ENCODE data around the gene RNF208.

RNF208 gene

DNA sequence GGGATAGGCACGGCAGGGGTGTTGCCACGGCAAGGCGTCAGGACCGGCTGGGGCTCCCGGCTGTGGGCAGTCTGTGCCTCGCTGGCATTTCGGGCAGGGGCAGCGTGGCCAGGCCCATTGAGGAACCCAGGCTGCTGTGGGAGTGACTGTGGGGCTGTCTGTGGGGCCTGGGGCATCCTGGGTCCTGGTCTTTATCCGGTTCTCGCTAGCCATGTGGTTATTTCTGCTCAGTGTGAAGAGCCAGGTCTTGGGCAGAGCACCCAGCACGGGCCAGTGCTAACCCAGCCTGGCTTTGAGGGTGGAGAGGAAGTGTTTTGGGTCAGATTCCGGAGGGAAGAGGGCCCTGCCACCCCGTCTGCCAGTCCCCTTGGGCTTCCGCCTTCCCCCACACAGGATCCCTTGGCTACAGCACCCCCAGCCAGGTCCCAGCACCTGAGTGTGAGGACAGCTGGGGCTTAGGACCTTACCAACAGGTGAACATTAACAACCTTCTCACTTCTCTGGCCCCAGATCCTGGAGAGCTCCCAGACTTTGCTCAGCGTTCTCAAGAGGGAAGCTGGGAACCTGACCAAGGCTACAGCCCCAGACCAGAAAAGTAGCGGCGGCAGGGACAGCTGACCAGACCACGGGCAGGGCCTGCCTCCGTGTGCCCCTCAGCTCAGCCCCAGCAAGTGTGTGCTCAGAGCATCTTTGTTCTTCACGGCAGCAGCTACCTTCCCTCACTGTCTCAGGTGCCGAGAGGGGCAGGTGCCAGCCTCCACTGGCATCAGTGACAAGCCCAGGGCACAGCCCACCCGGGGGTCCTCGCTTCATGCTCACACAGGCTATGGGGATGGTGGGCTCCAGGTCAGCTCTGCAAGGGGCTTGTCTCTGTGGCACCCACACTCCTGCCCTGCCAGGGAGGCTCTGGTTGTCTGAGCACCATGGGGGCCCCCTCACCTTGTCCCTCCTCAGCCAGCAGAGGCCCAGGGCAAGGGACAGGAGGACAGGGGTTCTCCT is 32.4 kb downstream of the RNF208 start:
- DNase-seq = no peak

DNA sequence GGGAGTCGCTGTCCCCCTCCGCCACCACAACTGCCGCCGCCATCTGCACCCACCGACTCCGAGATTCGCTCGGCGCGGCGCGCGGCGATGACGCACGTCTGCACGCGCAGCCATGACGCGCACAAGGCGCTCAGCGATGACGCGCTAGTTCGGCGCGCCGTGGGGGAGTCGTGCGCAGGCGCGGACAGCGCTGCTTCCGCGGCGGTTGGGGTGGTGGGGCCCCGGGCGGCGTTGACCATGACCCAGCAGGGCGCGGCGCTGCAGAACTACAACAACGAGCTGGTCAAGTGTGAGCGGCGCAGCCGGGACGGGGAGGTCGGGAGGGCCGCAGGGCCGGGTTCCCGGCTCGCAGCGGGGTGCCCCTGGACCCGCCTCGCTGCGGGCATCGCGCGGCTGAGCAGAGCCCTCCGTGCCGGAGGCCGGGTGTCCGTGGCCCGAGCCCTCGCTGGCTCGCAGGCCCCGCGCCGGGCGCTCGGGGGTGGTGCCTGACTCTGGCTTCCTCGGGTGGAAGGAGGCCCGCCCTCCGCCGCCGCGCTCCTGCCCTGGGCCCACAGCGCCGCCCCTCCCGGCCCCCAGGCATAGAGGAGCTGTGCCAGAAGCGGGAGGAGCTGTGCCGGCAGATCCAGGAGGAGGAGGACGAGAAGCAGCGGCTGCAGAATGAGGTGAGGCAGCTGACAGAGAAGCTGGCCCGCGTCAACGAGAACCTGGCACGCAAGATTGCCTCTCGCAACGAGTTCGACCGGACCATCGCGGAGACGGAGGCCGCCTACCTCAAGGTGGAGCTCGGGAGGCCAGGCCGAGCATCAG is 33.3 kb downstream of the RNF208 start, which contains the start of the genes ANAPC2 and SSNA1:
TSS of gene ANAPC2 (minus strand) at position 71 of the 807 bp plus-strand sequence. CDS start at position 43, 28 bp downstream.
TSS of gene SSNA1 (plus strand) at position 187 of the 807 bp plus-strand sequence. CDS start at position 238, 51 bp downstream.
- DNase-seq = peak; percentile 94 to 96

DNA sequence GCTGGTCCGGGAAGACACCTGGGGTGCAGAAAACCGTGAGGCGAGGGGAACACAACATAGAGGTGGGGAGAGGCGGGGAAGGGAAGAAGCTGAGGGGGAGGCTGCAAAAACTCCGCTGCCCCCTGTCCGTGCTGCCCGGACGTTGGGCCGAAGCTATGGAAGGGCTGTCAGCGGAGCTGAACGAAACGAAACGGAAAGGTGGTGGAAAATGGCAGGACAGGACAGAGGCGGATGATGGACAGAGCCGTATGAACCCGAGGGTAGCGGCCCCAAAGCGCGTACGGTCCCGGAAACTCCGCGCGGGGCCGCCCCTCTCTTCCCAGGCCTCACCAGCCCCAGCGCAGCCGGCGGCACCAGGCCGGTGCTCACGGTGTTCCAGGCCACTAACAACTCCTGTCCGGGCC is 34.0 kb downstream of the RNF208 start:
- no peak for DNase-seq

DNA sequence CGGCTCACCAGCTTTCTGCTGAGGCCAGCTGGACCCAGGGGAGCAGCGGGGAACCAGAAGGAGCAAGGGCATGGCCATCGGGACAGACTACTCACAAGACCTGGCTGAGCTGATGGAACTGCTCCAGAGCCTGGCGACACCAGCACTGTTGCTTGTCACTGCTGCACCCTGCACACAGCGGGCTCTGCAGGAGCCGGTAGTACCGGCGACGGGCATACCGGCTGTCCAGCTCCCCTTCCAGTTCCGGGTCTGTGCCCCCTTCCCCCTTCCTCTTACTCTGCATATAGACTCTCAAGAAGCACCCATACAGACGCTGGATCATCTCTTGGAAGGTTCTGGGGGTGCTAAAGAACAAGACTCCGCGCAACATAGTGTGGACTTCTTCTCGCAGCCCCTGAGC is 34.7 kb downstream of the RNF208 start:
- no peak for DNase-seq

DNA sequence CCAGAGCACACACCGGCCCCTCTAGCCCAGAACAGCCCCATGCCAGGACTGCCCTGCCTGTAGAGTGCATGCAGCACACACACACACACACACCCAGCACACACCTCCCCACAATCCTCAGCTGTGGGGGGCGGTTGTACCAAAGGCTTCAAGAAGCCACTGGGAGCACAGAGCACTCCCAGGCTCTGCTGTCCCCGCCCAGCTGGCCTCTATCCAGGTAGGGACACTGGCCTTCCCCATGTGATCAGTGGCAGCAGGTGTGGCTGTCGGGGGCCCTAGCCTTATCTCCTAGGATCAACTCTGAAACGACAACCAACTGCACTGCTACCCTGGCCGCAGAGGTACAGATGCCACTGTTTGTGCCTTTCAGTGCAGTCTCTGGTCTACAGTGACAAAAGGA is 35.7 kb downstream of the RNF208 start:
- no peak for DNase-seq

DNA sequence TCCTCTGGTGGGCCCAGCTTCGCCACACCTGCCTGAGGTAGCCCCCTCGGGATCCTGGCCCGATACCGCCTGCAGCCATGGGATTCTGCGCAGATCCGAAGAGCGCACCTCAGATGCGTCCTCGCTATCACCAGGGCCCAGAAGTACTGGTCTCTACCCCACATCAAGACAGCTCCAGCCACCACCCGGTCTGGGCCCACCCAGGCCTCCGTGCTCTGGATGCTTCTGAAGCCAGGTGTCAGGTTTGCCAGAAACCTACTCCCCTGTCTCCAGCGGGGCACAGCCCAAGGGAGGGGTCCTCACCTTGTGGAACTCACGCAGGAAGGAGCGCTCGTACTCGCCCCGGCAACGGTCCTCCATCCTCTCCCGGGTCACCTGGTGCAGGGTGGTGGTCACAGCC is 36.1 kb downstream of the RNF208 start:
- no peak for DNase-seq

DNA sequence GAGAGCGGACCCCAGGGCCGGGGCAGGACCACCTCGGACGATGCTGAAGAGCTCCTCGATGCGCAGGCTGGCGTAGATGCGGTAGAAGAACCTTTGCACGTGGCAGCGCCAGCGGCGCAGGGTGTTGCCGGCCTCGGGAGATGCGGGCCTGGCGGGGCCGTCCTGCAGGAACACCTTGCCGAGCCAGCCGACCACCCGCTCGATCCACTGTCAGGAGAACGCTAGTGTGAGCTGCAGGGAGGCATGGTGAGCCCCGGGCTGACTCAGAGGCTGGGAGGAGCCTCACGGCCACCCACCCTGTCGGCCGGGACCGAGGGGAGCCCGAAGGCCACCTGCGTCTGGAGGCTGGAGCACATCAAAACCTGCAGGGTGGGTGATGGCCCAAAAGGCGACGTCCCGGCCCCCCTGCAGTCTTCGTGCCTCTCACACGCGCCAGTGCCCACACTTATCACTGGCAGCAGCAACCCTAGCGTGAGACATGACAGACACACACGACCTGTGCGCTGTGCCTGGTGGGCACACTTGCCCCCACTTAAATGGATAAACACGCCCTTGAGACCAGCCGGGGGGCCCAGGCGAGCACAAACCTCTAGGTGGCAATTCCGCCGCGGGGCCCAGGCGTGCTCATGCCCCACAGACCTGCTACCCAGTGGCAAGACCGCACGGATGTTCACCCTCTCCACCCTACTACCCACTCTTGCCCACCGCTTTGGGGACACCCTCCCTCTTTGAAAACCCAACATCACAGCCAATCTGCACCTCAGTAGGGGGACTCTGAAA is 37.0 kb downstream of the RNF208 start:
- no peak for DNase-seq

DNA sequence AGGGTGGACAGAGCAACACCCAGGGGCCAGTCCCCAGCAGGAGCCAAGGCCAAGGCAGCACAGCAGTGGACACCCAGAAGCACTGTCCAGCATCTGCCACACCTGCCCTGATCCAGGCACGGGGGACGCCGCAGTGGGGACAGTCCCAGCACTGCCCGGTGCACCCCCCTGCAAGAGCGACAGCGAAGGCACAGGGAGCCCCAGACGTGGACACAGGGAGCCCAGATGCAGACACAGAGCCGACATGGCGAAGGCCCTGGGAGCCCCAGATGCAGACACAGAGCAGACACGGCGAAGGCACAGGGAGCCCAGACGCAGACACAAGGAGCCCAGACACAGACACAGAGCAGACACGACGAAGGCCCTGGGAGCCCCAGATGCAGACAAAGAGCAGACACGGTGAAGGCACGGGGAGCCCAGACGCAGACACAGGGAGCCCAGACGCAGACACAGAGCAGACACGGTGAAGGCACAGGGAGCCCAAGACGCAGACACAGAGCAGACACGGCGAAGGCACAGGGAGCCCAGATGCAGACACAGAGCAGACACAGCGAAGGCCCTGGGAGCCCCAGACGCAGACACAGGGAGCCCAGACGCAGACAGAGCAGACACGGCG is 38.0 kb downstream of the RNF208 start:
- DNase-seq = no peak

DNA sequence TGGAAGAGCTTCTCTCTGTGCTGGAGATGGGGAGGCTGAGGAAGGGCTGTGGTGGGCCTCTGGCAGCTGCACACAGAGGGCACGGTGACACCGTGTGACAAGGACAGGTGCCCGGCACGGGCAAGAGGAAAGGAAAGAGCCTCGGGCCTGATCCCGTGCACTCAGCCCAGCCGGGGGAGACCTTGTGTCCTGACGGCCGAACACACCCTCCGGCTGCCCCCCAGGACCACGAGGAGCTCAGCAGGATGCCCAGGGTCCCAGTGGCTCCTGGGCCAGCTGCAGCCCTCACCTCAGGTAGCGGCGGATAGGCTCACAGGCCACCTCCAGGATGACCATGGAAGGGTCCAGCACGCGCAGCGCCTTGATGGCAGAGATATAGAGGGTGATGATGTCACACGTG is 39.2 kb downstream of the RNF208 start:
- no peak for DNase-seq

DNA sequence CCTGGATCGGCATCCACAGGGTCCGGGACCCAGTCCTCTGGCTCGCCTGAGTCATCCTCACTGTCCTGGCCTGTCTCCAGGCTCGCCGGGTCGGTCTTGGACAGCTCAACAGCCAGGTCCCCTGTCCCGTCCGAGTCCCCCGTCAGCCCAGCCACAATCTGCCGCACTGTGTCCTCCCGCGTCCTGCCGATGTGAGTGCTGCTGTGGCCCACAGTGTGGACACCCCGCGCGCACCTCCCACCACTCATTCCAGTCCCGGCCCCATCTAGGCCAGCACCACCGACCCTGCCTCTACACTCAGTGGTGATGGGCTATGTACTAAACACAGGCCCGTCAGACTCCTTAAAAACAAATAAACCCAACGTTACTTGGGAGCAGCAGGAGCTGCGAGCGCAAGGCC is 40.4 kb downstream of the RNF208 start:
- DNase-seq = no peak

DNA sequence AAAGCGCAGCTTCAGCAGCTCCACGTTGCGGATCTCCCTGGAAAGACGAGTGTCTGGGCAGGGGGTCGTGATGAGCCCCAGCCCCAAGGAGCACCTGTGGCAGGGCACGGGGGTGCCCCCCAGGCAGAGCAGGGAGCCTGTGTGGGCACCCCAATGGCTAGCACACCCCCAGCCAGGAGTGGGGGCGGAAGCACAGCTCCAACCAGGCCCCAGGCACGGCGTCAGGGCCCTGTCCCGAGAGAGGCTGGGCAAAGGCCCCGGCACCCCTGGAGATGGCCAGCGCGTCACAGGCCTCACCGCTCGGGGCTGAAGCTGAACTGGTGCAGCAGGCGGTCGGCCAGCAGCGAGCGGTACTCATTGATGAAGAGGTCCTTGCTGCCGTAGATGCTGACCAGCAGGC is 41.5 kb downstream of the RNF208 start:
- DNase-seq = no peak

DNA sequence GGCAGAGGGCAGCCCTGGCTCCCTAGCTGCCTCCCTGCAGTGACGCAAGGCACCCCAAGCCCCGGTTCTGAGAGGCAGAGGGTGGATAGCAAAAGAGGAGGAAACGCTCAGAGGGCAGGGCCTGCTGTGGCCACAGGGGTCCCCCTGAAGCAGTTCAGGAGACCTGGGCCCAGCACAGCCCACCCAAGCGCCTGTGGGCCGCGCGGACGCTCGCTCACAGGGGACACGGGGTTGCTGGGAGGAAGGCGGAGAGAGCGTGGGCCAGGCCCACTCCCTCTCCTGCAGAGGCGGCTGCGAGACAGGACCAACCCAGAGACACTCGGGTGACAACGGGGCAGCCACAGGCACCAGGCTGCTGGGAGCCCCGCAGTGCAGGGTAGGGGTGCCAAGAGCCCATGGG is 42.3 kb downstream of the RNF208 start:
- DNase-seq = no peak

DNA sequence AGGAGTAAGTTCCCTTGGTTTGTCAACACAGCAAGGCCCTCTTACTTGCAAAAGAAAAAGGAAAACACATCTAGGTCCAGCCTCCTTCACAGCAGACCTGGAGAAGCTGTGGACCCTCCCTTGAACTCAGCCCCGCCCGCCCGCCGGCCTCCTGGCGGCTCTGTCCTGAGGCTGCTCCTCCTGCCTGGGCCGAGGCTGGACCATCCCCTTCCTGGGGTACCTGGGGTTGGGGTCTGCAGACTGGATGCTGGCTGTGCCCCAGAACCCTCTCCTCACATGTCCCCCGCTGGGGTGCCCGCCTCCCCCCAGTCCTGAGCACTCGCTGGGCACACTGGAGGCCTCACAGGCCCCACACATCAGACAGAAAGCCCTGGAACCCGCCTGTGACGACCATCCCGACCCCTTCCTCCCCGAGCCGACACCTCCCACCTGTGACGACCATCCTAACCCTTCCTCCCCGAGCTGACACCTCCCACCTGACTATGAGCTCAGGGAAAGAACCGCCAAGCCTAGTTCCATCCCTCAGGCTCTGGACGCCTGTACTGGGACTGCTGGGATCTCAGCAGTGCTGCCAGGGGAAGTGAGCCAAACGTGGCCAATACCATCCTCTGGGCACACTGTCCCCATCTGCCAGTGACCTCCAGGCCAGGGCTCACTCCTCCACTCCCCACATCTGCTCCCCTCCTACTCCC is 43.0 kb downstream of the RNF208 start:
- DNase-seq = no peak

DNA sequence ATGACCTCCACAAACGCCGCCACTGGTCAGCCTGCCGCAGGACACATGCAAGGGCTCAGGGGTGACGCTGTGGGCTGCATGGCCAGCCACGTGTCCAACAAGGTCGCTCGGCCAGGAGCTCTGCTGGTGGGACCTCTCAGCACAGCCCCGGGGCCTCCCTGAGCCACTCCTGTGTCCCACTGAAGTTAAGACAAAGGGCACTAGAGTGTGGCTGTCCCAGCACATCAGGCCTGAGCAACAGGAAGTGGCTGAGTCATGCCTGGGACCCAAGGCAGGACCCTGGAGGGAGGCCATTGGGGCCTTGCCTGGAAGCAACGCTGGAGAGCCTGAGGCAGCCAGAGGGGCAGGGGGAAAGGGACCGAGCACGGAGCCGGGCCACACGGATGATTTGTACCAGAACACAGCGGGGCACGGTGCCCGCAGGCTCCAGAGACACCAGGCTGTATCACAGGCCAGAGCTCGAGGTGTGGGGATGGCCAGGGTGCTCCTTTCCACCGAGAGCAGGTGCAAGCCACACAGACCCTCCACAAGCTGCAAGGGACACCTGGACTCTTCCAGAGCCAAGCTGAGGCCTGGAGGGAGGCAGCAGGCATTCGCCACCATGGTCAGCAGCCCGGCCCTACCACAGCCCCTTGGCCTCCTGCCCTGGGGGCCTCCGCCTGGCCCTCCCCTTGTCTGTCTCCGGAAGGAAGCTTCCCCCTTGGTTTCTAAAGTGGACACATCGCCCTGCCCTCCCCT is 43.7 kb downstream of the RNF208 start:
- DNase-seq = no peak

DNA sequence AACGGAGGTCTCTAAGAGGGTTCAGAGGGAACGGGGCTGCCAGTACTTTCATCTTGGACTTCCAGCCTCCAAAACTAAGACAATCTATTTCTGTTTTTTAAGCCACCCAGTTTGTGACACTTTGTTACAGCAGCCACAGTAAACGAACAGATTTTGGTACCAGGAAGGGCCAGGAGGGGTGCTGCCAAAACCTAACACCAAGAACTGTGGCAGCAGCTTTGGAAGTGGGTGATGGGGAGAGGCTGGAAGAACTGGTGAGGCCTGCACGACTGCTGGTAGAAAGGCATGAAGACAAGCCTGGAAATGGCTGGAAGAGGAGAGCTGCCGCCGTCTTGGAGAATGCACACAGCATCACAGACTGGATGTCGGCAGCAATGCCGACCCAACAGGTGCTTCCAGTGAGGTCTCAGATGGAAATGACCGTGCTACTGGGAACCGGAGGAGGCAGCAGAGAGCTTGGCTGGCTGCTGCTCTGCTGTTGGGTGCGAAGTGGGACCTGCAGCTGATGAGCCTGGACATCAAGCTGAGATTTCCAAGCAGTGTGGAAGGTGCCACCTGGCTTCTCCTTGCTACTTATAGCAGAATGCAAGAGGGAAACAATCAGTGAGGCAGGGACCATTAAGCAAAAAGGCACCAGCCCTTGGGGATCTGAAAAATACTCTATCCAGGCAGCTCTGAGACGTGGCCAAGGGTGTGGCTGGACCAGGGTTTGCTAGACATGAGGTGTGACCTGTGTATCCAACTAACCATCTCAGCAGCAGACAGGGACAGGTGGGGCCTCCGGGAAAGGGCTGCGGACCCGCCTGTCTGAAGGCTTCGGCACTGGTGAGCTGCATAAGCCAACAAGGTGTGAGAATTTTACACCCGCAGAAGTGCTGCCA is 45.5 kb downstream of the RNF208 start:
- DNase-seq = peak; percentile 20 to 21

DNA sequence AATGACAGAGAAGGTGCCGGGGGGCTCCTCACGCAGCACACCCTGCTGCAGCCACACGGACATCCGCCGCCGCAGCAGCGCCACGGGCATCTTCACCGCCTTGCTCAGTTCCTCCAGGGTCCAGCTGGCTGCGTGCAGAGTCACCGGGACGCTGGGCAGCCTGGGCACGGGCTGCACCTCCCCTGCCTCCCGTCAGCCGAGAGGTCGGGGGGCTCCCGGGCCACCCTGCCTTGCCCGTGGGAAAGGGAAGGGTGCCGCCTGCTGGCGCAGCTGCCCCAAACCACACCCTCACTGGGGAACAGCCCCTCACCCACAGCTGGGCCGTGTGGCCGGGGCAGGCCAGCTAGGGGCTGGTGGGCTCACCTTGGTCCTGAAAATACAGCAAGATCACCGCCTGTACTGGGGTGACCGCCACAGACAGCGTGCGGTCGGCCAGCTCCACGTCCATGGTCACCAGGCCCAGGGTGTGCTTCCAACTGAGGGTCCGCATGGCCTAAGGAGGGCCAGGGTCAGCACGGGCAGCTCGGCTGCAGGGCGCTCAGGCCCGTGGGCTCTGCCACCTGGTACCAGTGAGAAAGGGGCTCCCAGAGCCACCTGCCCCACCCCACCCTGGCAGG is 46.6 kb downstream of the RNF208 start:
- DNase-seq = no peak

DNA sequence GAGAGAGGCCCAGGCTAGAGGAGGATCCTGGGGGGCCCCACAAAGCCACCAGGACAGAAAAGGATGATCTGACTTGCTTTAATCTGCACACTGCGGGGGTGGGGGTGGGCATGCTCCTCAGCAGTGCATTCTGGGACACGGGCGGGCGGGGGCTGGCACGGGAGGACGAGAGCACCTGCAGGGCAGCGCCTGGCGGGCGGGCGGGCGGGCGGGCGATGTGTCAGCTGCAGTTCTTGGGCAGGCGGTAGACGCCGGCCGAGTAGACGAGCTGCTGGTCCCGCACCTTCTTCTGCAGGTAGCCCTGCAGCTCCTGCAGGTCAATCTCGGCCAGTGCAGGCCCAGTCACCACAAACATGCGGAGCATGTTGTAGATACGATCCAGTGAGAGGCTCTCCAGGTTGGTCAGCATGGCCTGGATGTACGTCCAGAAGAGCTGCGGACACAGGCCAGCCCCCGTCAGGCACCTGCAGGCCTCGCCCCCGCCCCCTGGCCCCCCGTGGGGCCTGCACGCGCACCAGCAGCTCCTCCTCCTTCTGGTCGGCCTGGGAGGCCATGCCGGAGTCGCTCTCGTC is 47.2 kb downstream of the RNF208 start:
- DNase-seq = no peak

DNA sequence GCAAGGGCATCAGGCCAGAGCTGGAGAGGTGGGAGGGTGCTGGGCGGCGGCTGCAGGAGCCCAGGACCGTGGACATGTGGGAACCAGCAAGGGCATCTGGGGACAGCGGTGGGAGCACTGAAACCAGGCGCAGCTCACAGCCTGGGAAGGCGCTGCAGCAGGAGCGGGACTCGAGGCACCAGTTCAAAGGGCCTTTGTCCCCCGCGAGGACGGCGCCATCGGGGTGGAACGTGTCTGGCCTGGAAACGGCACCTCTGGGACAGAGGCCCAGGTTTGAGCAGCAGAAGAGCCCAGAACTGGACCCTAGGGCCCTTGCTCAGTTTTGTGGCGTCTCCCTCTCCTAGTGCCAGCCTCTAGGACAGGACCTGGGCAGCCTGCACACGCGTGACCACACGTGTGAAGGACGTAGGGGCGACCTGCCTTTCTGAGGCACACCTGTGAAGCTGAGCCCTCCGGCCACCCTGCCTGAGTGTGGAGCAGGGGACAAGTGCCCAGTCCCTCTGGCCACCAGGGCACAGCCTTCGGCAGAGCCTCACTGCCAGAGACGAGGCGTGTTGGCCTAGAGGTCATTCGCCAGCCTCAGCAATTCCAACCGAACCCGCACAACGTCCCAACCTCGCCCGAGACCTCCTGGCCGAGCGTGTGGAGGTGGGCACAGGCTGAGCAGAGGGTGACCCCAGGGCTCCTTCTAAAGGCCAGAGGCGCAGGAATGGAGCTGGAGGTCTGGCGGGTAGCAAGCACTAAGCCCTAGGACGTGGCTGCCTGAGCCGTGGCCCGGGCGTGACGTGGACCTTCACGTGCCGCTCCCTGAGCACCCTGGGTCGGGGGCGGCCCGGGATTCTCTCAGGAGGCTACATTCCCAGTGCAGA is 48.0 kb downstream of the RNF208 start:
- DNase-seq = no peak
